NCI-H1694 (cell line): Measurements from ENCODE around the gene TMEM14B.
A peak's percentile ranks its signal among the peaks of the same experiment; 100 is the strongest.
"Not testable (repeated sequence)": the region's sequence is repeated elsewhere in the genome, so short reads cannot be mapped to it uniquely, and the experiment has no call there.

Experiments
- DNase-seq: peaks from one replicate; lab custom pipeline; 2025; lab: John Stamatoyannopoulos, UW

TMEM14B gene

GRCh38 chr6:10747251-10747972, at the start of gene TMEM14B:
TMEM14B (plus strand) TSS chr6:10747805; CDS start chr6:10749246, 1,441 bp downstream.
- peak; percentile 98 for DNase-seq

GRCh38 chr6:10713962-10714361, 33.6 kb upstream of the TMEM14B start:
- no peak for DNase-seq

- DNase-seq = no peak
Measured at GRCh38 chr6:10719296-10719963, 28.2 kb upstream of the TMEM14B start.

- DNase-seq = no peak
Measured at GRCh38 chr6:10719964-10720264, 27.7 kb upstream of the TMEM14B start.

GRCh38 chr6:10720265-10720959, 27.2 kb upstream of the TMEM14B start:
- DNase-seq = no peak

- not testable (repeated sequence) for DNase-seq
Measured at GRCh38 chr6:10720960-10721849, 26.4 kb upstream of the TMEM14B start.

GRCh38 chr6:10721850-10722569, 25.6 kb upstream of the TMEM14B start:
- DNase-seq = no peak

- DNase-seq = no peak
Measured at GRCh38 chr6:10722570-10722819, 25.1 kb upstream of the TMEM14B start.

- DNase-seq = peak; percentile 86
Measured at GRCh38 chr6:10722820-10723566, 24.6 kb upstream of the TMEM14B start, which contains the start of gene TMEM14C. TMEM14C (plus strand) TSS chr6:10723070; CDS start chr6:10724614, 1,544 bp downstream.

GRCh38 chr6:10723567-10723881, 24.1 kb upstream of the TMEM14B start:
- no peak for DNase-seq

- DNase-seq = no peak
Measured at GRCh38 chr6:10725044-10725443, 22.6 kb upstream of the TMEM14B start.

- DNase-seq = no peak
Measured at GRCh38 chr6:10725716-10726115, 21.9 kb upstream of the TMEM14B start.

- no peak for DNase-seq
Measured at GRCh38 chr6:10730254-10730653, 17.4 kb upstream of the TMEM14B start.

- no peak for DNase-seq
Measured at GRCh38 chr6:10733151-10733715, 14.4 kb upstream of the TMEM14B start.

GRCh38 chr6:10733863-10734262, 13.7 kb upstream of the TMEM14B start:
- DNase-seq = no peak

GRCh38 chr6:10736731-10737130, 10.9 kb upstream of the TMEM14B start:
- peak; percentile 14 for DNase-seq

- no peak for DNase-seq
Measured at GRCh38 chr6:10740061-10740460, 7.5 kb upstream of the TMEM14B start.

GRCh38 chr6:10741643-10742042, 6.0 kb upstream of the TMEM14B start:
- DNase-seq = not testable (repeated sequence)

GRCh38 chr6:10742251-10742650, 5.4 kb upstream of the TMEM14B start:
- no peak for DNase-seq

- no peak for DNase-seq
Measured at GRCh38 chr6:10743515-10743914, 4.1 kb upstream of the TMEM14B start.

- DNase-seq = no peak
Measured at GRCh38 chr6:10745116-10745515, 2.5 kb upstream of the TMEM14B start.
